Left renal cortex interstitium (tissue), 4 donors: ENCODE results near the gene CMSS1. TPM values are rescaled to one million over a fixed set of nuclear protein-coding genes. Genes with fewer than 3 reads are reported as not detected.

Experiments
- DNase-seq, 4 donors: peaks; one replicate each; pipeline ENCODE4 v3.0.0-alpha.2; 2013; ENCODE audit warnings: low read depth in 4 of 4, low spot score in 2 of 4, missing footprints in 1 of 4
- polyA plus RNA-seq, 4 donors: library from polyadenylated mRNA; unstranded; fragments of 120-200 nt; gene quantifications; one replicate each; pipeline ENCODE4 v1.2.1, GENCODE V29; 2013; ENCODE audit not compliant: insufficient read length in 4 of 4

The CMSS1 gene
- polyA plus RNA-seq, 4 donors, result 40.5 to 48.1 (median 44.9) TPM

- no peak for DNase-seq
Observed at GRCh38 chr3:99872923-99873254, 55.2 kb downstream of the CMSS1 start.

DNA sequence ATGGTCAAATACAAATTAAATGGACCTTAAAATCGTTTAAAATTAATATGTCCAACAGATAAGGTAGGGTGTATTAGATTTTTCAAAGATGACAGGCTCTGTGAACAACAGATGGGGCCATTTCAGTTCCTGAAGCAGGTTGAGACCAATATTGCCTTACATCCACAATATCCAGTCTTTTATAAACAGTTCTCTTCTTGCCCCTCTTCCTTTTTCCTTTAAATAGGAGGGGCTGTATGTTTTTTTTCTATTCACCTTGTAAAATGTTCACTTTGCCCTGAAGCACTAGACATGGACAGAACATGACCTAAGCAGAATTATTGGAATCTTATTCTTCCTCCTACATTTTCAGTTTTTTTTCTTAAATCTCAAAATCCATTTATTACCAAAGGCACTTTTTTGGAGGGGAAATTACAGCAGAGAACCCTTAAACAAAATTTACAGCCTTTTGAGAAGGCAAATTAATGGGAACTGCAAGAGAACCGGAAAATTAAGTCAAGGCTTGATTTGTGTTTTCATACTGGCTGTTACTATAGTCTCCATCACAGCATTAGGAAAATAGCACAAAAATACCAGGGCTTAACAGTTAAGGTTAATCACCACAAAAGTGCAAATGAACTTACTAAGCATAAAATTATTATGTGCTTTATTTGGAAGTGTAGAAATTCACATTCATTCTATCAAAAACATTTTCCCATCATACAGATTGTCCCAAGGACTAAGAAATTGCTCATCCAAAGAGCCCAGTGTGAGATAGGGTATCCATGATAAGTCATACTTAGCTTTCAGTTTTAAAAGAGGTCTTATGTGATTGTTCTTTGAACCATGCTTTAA is 55.8 kb downstream of the CMSS1 start:
- no peak for DNase-seq

DNA sequence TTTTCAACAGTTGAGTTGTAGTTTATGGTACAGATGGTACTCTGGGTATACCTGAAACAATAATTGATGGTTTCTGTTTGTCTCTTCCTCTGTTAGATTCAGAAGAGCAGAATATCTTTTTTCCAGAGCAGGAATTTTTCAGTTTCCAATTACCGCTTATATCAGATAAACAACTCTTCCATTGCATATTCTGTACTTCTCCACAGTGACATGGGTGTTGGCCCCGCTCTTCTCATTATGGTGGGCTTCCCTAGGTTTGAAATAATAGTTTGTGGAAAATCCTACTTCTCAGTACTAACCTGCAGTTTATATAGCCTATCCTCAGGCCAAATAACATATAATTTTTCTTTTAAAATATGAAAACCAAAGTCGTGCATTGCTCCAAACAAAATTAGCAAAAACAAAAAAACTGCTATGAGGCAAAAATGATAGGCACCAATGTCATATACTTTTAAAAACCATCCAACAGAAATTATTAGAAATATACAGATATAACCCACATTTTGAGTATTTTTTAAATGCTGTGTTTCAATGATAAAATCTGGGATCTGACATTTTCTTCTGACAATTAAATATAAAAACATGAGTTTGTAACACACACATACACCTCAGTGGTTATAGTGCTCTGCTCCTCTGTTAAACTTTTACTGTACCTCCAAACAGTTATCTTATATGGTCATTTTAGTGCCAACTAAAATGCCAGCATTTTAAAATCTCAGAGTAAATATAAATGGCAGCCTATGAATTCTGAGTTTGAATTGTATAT is 56.8 kb downstream of the CMSS1 start:
- no peak for DNase-seq

GRCh38 chr3:99875581-99875928 is 57.9 kb downstream of the CMSS1 start:
- DNase-seq, result no peak

DNA sequence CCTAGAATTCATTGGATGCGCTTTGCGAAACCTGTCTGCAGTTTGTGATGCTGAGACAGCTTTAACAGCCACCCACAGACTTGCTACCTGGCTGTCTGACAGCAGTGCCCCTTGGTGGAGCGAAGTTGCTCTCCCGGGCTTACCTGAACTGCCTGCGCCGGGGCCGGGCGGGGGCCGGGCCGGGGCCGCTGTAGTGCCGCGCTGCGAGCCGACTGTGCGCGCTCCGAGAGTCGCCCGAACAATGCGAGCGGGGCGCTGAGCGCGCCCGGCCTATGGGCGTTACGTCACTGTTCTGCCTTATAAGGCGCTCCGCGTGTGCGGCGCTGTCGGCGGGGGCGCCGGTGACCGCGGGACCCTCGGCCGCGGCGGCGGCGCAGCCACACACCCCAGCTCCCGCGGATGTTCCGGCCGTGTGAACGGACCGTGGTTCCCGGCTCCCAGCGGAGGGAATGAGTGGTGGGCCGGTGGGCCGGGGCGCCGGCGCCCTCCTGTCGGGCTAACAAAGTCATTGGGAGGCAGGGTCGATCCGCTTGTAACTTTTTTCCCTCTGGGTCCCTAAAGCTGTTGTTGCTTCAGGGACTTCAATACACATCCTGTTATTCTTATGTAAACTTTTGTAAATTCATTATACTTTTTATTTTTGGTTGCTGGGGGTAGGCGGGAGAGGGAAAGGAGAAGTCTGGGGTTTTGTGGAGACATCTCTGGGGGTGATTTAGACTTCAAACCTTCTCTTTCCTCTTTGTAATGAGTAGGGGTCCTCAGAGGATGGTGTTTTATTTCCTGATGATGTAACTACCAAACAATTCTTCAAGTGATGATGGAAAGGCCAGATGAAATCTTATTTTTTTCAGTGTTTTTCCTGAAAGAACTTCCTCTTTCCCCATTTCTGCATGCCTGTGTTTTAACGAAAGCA is 58.5 kb downstream of the CMSS1 start:
- DNase-seq, result peak in 3 of 4 donors; percentile 70 to 83 (median 78)

DNA sequence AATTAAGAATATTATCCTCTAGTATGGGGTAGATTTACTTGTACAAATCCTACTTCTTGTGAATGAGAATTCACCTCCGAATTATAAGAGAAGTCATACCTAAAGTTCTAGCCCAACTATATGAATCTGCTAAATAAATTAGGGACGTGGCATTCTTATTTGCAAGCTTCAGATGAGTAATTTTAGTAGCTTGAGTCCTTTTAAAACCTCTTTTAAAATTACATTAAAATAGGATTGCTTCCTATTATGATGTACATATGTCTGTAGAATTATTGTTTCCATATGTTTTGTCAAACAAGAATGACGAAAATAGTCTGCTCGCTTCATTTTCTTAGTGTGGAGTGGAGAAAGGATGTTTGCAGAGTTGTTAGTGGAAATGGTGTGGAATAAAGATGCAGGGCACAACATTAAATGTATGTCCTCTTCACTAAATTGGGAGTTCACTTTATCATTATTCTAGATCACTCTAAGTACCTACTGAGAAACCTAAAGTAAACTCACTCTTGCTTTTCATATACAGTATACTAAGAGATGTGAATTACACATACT is 59.4 kb downstream of the CMSS1 start:
- no peak for DNase-seq

DNA sequence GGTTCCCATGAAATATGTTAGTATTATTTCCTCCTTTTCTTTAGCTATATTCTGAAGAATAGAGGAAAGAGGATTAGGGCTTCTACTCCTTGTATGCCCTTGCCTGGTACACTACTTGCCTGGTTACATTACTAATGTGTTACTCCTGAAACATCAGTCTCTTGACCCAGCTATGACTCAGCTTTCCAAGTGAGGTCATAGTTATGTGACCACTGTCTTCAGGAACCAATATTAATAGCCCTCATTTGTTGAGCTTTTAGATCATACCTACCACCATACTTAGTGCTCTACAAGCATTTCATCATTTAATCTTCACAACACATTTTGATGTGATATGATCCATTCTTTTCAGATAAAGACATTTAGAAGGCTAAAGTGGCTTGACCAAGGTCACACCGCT is 60.3 kb downstream of the CMSS1 start:
- no peak for DNase-seq

GRCh38 chr3:99879275-99879674 is 61.6 kb downstream of the CMSS1 start:
- DNase-seq, result no peak

DNA sequence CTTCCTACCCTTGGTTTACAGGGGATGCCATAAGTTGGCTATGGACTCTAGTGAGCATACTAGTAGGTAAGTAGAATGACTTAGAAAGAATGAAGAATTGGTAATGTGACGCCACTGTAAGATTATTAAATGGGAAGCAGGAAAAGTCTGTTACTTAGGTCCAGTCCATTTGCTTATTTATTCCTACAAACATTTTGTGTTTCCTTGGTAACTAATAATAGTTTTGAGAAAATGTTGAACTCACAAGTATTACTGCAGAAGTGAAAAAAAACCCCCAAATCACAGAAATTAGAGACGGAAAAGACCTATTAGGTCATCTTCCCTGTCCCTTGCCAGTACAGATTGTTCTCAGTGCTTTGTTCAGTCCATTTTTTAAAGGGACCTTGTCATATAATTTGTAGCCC is 63.5 kb downstream of the CMSS1 start:
- DNase-seq, result no peak

DNA sequence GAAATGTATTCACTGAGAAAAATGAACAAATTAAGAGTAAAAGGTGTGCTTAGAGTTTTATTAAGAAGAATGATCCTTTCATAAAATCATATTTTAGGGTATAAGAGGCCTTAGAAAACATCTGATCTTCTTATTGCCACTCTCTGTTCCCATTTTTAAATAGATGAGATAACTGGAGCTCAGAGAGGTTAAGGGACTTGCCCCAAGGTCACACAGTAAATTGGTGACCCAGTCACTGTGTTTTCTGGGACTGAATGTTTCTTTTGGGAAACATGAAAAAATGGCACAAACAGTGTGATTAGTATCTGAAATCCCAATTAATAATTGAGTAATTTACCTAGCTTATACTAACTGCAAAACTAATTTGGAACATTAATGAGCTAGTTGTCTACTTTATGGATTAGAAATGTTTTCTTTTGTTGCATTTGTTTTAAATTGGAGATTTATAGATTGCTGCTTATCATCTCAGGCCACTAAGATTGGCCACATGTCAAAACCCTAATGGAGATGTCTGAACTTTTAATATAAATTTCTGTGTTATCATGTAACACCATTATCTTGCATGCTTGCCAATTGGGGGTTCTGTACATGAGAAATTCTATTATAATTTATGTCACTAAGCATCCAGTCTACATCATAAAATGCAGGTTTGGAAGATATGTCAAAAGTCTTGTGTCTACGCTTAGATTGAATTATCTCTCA is 64.9 kb downstream of the CMSS1 start:
- no peak for DNase-seq

GRCh38 chr3:99883138-99883461 is 65.4 kb downstream of the CMSS1 start:
- DNase-seq, result no peak

DNA sequence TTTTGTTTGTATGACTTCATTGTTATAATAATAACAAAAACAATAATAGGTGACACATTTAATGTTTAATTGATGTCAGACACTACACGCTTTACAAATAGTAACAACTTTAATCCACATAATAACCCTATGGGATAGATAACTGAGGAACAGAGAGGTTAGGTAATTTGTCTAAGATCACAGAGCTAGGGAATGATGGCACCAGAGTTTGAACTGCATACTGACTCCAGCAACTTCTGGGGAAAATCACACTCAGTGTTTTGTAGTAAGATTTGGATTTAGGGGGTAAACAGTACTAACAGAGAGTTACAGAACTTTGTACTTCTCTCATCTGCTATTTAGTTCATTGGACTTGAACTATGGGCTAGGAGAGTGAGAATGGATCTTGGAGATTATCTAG is 66.0 kb downstream of the CMSS1 start:
- no peak for DNase-seq

GRCh38 chr3:99884484-99884883 is 66.8 kb downstream of the CMSS1 start:
- DNase-seq, result no peak

DNA sequence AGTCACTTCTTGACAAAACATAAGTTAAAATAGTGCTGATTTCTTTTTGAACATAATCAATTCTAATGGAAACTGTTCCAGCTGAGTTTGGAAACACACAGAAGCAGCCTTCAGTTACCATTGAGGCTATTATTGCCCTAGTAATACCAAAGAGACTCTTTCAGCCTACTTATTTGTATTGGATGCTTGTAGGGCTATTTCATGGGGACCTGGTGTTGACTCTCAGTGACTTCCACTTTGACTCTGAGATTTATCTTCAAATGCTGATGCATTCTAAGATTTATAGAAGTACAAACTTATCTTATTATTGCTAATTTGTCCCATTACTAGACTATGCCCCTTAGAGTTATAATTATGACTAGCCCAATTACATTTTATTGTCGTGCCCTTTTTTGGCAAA is 67.4 kb downstream of the CMSS1 start:
- no peak for DNase-seq

DNA sequence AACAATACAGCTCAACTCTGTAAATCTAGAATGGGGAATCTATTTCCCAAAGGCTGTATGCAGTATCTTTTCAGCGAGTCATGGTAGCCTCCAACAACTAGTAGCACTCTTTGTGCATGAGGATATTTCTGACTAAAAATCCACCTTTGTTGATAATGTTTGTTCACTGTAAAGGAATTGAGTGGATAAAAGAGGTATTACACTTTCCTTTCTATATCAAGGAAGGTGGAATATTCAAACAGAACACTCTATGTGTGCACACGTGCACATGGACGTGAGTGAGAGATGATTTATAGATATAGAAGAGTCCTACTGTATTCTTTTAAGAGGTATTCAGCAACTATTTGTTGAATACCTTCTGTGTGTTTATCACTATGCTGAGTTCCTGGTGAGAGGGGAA is 68.2 kb downstream of the CMSS1 start:
- no peak for DNase-seq

GRCh38 chr3:99891610-99892285 is 74.1 kb downstream of the CMSS1 start:
- DNase-seq, result no peak

GRCh38 chr3:99892332-99892731 is 74.7 kb downstream of the CMSS1 start:
- no peak for DNase-seq

DNA sequence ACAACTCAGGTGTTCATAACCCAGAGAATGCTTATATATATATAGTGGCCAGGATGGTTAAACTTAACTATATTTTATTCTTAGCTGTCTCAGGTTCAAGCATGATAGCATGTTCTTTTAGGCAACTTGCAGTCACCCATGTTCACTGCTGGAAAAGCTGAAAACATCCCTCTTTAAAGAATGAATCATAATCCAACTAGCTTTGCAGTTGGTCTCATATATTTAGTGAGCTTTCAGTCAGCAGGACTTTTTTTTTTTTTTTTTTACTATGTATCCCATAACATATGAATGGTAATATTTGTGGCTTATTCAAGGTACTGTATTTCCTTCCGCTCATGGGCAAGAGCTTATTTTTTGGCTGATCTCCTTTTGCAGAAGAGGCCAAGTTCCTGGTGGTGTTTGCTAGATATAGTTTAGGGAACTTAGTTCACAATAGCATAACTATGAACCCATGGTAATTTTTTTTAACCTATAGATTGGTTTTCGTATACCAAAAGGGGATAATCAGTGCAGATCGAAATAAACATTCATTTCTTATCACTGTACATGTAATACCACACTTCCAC is 77.6 kb downstream of the CMSS1 start:
- no peak for DNase-seq

GRCh38 chr3:99895703-99896441 is 78.2 kb downstream of the CMSS1 start:
- DNase-seq, result no peak
